Endothelial cell (in vitro differentiated cells): ENCODE results near the gene SLC38A8. TPM values are rescaled to one million over a fixed set of nuclear protein-coding genes. Genes with fewer than 3 reads are reported as not detected.

Experiments used
- DNase-seq: peaks from one replicate; pipeline ENCODE4 v3.0.0; 2021; ENCODE audit warnings: low spot score
- H3K27ac Mint-ChIP-seq: one replicate; pipeline ENCODE4 v1.8.0; 2021; ENCODE audit warnings: mixed read lengths, inconsistent platforms; ENCODE audit not compliant: unreplicated experiment
- H3K27me3 Mint-ChIP-seq: one replicate; pipeline ENCODE4 v1.8.0; 2021; ENCODE audit warnings: mild to moderate bottlenecking, moderate library complexity, mixed read lengths, inconsistent platforms; ENCODE audit not compliant: unreplicated experiment
- H3K36me3 Mint-ChIP-seq: one replicate; pipeline ENCODE4 v1.8.0; 2021; ENCODE audit warnings: mild to moderate bottlenecking, low read depth, mixed read lengths, inconsistent platforms; ENCODE audit not compliant: unreplicated experiment
- H3K4me1 Mint-ChIP-seq: one replicate; pipeline ENCODE4 v1.8.0; 2021; ENCODE audit warnings: mild to moderate bottlenecking, mixed read lengths, inconsistent platforms; ENCODE audit not compliant: unreplicated experiment
- H3K4me3 Mint-ChIP-seq: one replicate; pipeline ENCODE4 v1.8.0; 2021; ENCODE audit warnings: mild to moderate bottlenecking, mixed read lengths, inconsistent platforms; ENCODE audit not compliant: unreplicated experiment
- H3K9me3 Mint-ChIP-seq: one replicate; pipeline ENCODE4 v1.8.0; 2021; ENCODE audit warnings: mixed read lengths, inconsistent platforms; ENCODE audit not compliant: unreplicated experiment
- CTCF ChIP-seq: fragments of 200-600 bp; sonication (generic); IDR thresholded peaks from one replicate; pipeline ENCODE4 v1.5.0; 2021; ENCODE audit warnings: antibody characterized with exemption; ENCODE audit not compliant: unreplicated experiment
- total RNA-seq: library from RNA; stranded (reverse); fragmentation: NEBNext Ultra II Directional; extraction: Animal tissue kit (Norgen Biotek cat#: 25700); gene quantifications from one replicate; pipeline ENCODE4 v1.2.1, GENCODE V29; 2021; ENCODE audit not compliant: unreplicated experiment

Gene SLC38A8
- total RNA-seq, 1 donor from 2014 or later = not detected

- no peak for TF ChIP-seq CTCF
- Mint-ChIP-seq H3K4me3 (no peak overlapping the region), H3K27ac (no peak overlapping the region), H3K9me3 (no peaks in the 10 kb centered on the region), H3K36me3 (no peaks in the 10 kb centered on the region), H3K4me1 (peaks cover 8% of the 10 kb centered on the region), H3K27me3 (peaks cover 9% of the 10 kb centered on the region)
- no peak for DNase-seq
These were observed 2.3 kb downstream of the SLC38A8 start for GRCh38 chr16:84040226-84040822.

GRCh38 chr16:84039696-84040095 is 2.9 kb downstream of the SLC38A8 start:
- no peak overlapping the region for H3K4me3 Mint-ChIP-seq
- H3K36me3 Mint-ChIP-seq = no peaks in the 10 kb centered on the region
- H3K27me3 Mint-ChIP-seq = peaks cover 9% of the 10 kb centered on the region
- no peaks in the 10 kb centered on the region for H3K9me3 Mint-ChIP-seq
- no peak overlapping the region for H3K27ac Mint-ChIP-seq
- no peak for DNase-seq
- no peak for TF ChIP-seq CTCF
- H3K4me1 Mint-ChIP-seq = peaks cover 8% of the 10 kb centered on the region

GRCh38 chr16:84038469-84038868 is 4.1 kb downstream of the SLC38A8 start:
- H3K36me3 Mint-ChIP-seq = no peaks in the 10 kb centered on the region
- no peak overlapping the region for H3K27ac Mint-ChIP-seq
- H3K27me3 Mint-ChIP-seq = peaks cover 9% of the 10 kb centered on the region
- no peaks in the 10 kb centered on the region for H3K9me3 Mint-ChIP-seq
- no peak for TF ChIP-seq CTCF
- no peaks in the 10 kb centered on the region for H3K4me1 Mint-ChIP-seq
- no peak for DNase-seq
- no peak overlapping the region for H3K4me3 Mint-ChIP-seq

GRCh38 chr16:84036982-84037425 is 5.6 kb downstream of the SLC38A8 start:
- no peaks in the 10 kb centered on the region for H3K36me3 Mint-ChIP-seq
- H3K27me3 Mint-ChIP-seq = peaks cover 7% of the 10 kb centered on the region
- no peak for TF ChIP-seq CTCF
- no peak overlapping the region for H3K4me3 Mint-ChIP-seq
- no peaks in the 10 kb centered on the region for H3K9me3 Mint-ChIP-seq
- H3K27ac Mint-ChIP-seq = no peak overlapping the region
- peaks cover 3% of the 10 kb centered on the region for H3K4me1 Mint-ChIP-seq
- DNase-seq = no peak

GRCh38 chr16:84036131-84036530 is 6.5 kb downstream of the SLC38A8 start:
- H3K27ac Mint-ChIP-seq = no peak overlapping the region

More at GRCh38 chr16:84036131-84036530, 6.5 kb downstream of the SLC38A8 start:
- Mint-ChIP-seq H3K36me3 (no peaks in the 10 kb centered on the region), H3K27me3 (peaks cover 10% of the 10 kb centered on the region), H3K4me1 (peaks cover 3% of the 10 kb centered on the region), H3K9me3 (no peaks in the 10 kb centered on the region), H3K4me3 (no peak overlapping the region)
- DNase-seq = no peak
- no peak for TF ChIP-seq CTCF
